BJ (cell line): ENCODE measurements around the gene AGAP1. TPM values are rescaled to one million over a fixed set of nuclear protein-coding genes. Genes with fewer than 3 reads are reported as not detected.

Source experiments
- CTCF ChIA-PET: fragments of 350-600 bp; formaldehyde crosslinking; extraction: SDS; loops from one replicate; lab custom pipeline; 2021; ENCODE audit warnings: antibody characterized with exemption, inconsistent platforms; lab: Yijun Ruan, JAX
- POLR2A ChIA-PET: fragments of 300-600 bp; sonication (Branson Sonifier 250); formaldehyde crosslinking; extraction: SDS; loops from one replicate; lab custom pipeline; 2021; ENCODE audit warnings: antibody characterized with exemption; lab: Charles Lee
- DNase-seq: peaks from one replicate; pipeline ENCODE4 v3.0.0-alpha.2; 2011; ENCODE audit warnings: low read depth
- H3K27me3 ChIP-seq: 2 replicates; pipeline ENCODE4 v1.6.0; 2011; ENCODE audit warnings: low read length; ENCODE audit not compliant: control insufficient read depth, insufficient read depth
- H3K36me3 ChIP-seq: 2 replicates; pipeline ENCODE4 v1.5.1; 2011; ENCODE audit warnings: low read length; ENCODE audit not compliant: control insufficient read depth, insufficient read depth
- H3K4me3 ChIP-seq: 2 replicates; pipeline ENCODE4 v1.5.1; 2011; ENCODE audit warnings: low read depth, mild to moderate bottlenecking, control low read depth, low read length
- polyA plus RNA-seq: library from polyadenylated mRNA; depleted of rRNA; stranded (reverse); fragments of >200 nt; gene quantifications from 2 replicates; pipeline ENCODE4 v1.2.3, GENCODE V29; 2011
- TF ChIP-seq, protein P1 (sequence below): IDR thresholded peaks from 2 replicates; pipeline ENCODE4 v1.5.1; 2011; ENCODE audit warnings: low read depth, mild to moderate bottlenecking, control low read depth, inconsistent platforms, low read length, moderate library complexity; ENCODE audit not compliant: insufficient read depth

AGAP1 gene
- polyA plus RNA-seq, 1 experiment = 14.9 TPM

GRCh38 chr2:235802542-235802941 lies 308.7 kb downstream of the AGAP1 start:
- no peak overlapping the region for H3K4me3 ChIP-seq
- POLR2A ChIA-PET = no interaction called here
- CTCF ChIA-PET = interaction anchor here (1.4 kb wide), 1 partner anchor 9 kb away, joined by 3 read pairs; no protein-coding TSS in a partner anchor
- no peaks in the 10 kb centered on the region for H3K27me3 ChIP-seq
- no peak for DNase-seq
- H3K36me3 ChIP-seq = peaks cover 4% of the 10 kb centered on the region
- TF ChIP-seq, protein P1, sequence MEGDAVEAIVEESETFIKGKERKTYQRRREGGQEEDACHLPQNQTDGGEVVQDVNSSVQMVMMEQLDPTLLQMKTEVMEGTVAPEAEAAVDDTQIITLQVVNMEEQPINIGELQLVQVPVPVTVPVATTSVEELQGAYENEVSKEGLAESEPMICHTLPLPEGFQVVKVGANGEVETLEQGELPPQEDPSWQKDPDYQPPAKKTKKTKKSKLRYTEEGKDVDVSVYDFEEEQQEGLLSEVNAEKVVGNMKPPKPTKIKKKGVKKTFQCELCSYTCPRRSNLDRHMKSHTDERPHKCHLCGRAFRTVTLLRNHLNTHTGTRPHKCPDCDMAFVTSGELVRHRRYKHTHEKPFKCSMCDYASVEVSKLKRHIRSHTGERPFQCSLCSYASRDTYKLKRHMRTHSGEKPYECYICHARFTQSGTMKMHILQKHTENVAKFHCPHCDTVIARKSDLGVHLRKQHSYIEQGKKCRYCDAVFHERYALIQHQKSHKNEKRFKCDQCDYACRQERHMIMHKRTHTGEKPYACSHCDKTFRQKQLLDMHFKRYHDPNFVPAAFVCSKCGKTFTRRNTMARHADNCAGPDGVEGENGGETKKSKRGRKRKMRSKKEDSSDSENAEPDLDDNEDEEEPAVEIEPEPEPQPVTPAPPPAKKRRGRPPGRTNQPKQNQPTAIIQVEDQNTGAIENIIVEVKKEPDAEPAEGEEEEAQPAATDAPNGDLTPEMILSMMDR = no peak

- H3K27me3 ChIP-seq = no peaks in the 10 kb centered on the region
- TF ChIP-seq, protein P1 = no peak
- peaks cover 4% of the 10 kb centered on the region for H3K36me3 ChIP-seq
- no peak overlapping the region for H3K4me3 ChIP-seq
- CTCF ChIA-PET = interaction anchor here (1.2 kb wide), 1 partner anchor 377 kb away, joined by 5 read pairs; no protein-coding TSS in a partner anchor
- POLR2A ChIA-PET = no interaction called here
- no peak for DNase-seq
Measured at GRCh38 chr2:235803028-235803427, 309.2 kb downstream of the AGAP1 start.

- ChIA-PET POLR2A (no interaction called here), CTCF (interaction anchor here (0.5 to 1.5 kb wide), 4 partner anchors 14 to 373 kb away, joined by 3 to 4 read pairs (median 3); no protein-coding TSS in a partner anchor)
- Histone ChIP-seq H3K36me3 (peaks cover 4% of the 10 kb centered on the region), H3K27me3 (no peaks in the 10 kb centered on the region), H3K4me3 (no peak overlapping the region)
- TF ChIP-seq, protein P1 = no peak
- DNase-seq = no peak
Measured at GRCh38 chr2:235804676-235805075, 310.8 kb downstream of the AGAP1 start.

- Histone ChIP-seq H3K27me3 (no peaks in the 10 kb centered on the region), H3K36me3 (peaks cover 4% of the 10 kb centered on the region; the same call in 1 of the 2 replicates), H3K4me3 (no peak overlapping the region)
- POLR2A ChIA-PET = no interaction called here
- TF ChIP-seq, protein P1 = no peak
- CTCF ChIA-PET = interaction anchor here (0.8 to 1.7 kb wide), 2 partner anchors 15 to 41 kb away, joined by 3 to 4 read pairs; no protein-coding TSS in a partner anchor
- no peak for DNase-seq
Measured at GRCh38 chr2:235806986-235807750, 313.3 kb downstream of the AGAP1 start.

GRCh38 chr2:235808366-235808765 lies 314.5 kb downstream of the AGAP1 start:
- no peak for DNase-seq
- CTCF ChIA-PET = no interaction called here
- Histone ChIP-seq H3K36me3 (peaks cover 4% of the 10 kb centered on the region; the same call in 1 of the 2 replicates), H3K4me3 (no peak overlapping the region), H3K27me3 (no peaks in the 10 kb centered on the region)
- POLR2A ChIA-PET = no interaction called here
- TF ChIP-seq, protein P1 = no peak
